ENCODE results near the gene GYPE. TPM values are rescaled to one million over a fixed set of nuclear protein-coding genes. Genes with fewer than 3 reads are reported as not detected.
"Not testable (repeated sequence)": the region's sequence is repeated elsewhere in the genome, so short reads cannot be mapped to it uniquely, and the experiment has no call there.

The GYPE gene
- polyA plus RNA-seq, 1 donor: 4.2 TPM

GRCh38 chr4:143870523-143871268 is 34.7 kb downstream of the GYPE start:
- not testable (repeated sequence) for DNase-seq

DNA sequence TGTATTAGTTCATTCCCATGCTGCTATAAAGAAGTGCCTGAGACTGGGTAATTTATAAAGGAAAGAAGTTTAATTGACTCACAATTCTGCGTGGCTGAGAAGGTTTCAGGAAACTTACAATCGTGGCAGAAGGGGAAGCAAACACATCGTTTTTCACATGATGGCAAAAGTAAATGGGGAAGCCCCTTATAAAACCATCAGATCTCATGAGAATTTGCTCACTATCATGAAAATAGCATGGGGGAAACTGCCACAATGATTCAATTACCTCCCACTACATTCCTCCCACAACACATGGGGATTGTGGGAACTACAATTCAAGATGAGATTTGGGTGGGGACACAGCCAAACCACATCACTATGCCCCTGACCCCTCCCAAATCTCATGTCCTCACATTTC is 35.4 kb downstream of the GYPE start:
- DNase-seq: not testable (repeated sequence)

DNA sequence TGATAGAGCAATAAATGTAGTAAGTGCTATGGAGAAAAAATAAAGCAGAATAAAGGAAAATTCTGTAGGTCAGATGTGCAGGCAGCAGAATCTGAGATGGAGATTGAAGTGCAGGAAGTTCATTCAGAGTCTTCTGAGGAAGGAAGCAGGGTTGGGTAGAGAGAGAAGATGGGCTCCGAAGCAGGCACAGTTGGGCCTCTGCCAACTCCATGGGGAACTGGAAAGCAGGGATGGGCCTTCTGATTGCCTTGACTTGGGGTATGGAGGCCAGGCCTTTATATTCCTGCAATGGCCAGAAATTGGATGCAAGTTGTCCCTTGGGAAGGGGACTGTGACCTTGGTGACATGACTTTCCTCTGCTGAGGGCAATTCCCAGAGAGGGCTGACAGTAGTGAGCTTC is 42.6 kb downstream of the GYPE start:
- not testable (repeated sequence) for DNase-seq

GRCh38 chr4:143858456-143858855 is 46.9 kb downstream of the GYPE start:
- no peak for DNase-seq

GRCh38 chr4:143857391-143858336 is 47.7 kb downstream of the GYPE start:
- DNase-seq: not testable (repeated sequence)

GRCh38 chr4:143856017-143856557 is 49.3 kb downstream of the GYPE start:
- DNase-seq: not testable (repeated sequence)

DNA sequence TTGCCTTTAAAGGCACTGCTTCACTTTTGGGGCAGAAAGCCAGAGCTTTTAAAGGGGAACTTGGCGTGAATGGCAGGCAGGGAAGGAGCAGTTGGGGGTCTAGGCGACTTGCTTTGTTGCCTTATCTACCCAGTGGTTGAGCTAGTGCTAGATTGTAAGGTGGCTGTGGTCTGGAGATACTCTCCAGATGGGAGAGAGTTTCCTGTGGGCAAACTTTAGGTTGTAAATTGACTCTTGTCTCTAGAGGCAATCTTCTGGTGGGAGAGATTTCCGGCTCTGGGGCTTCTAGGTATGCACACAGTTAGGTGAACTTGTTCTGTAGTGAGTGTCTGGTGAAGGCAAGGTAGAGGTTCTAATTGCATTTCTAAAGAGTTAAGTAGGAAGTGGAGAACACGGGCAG is 50.7 kb downstream of the GYPE start:
- DNase-seq: not testable (repeated sequence)

DNA sequence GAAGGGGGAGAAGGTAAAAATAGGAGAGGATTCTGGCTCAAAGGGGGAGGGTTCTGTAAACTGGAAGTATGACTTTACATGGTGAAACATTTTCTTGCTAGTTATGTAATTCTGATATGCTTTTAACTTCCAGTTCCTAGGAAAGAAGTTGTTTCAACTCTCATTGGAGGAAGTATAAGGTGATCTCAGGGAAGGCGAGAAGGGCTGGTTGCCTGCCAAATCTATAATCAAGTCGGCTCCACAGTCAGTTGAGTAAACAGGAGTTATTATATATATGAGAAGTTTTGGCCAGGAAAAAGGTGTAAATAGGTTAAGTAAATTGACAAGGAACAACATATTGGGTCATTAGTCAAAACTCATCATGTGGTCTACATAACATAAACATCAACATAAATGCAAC is 56.1 kb downstream of the GYPE start:
- not testable (repeated sequence) for DNase-seq

DNA sequence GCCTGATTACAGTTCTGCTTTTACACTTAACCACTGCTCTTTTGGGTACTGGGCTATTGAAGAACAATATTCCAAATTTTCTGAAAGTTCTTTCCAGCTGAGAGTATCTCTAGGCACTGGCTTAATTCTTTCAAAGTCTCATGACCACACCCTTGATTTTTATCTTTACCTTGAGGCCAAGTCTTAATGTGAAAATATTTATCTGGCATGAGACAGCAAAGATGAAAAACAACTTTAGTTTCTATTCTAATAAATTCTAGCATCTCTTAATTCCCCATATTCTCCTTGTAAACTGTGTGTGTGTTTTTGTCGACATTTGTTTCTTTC is 61.9 kb downstream of the GYPE start:
- not testable (repeated sequence) for DNase-seq

GRCh38 chr4:143842624-143843505 is 62.5 kb downstream of the GYPE start:
- DNase-seq: not testable (repeated sequence)

GRCh38 chr4:143839413-143839812 is 65.9 kb downstream of the GYPE start:
- not testable (repeated sequence) for DNase-seq

GRCh38 chr4:143834196-143834595 is 71.2 kb downstream of the GYPE start:
- not testable (repeated sequence) for DNase-seq

GRCh38 chr4:143833676-143834075 is 71.7 kb downstream of the GYPE start:
- not testable (repeated sequence) for DNase-seq

- DNase-seq: not testable (repeated sequence)
Observed at GRCh38 chr4:143830576-143830975, 74.8 kb downstream of the GYPE start.

DNA sequence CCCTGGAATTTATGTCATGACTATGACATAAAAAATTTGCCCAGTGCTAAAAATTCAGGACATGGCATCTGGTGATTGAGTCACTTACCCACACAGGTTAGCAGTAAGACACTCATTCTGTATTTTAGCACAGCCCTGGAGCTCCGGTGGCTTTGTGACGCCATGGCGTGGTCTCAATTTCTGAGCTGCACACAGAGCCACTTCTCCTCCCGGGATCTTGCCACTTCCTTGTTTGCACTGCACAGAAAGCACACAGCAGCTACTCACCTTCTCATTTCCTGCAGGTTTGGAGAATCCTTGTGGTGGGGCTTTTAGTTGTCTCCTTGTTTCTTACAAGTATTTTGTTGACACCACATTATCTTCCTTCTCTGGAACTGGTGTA is 76.1 kb downstream of the GYPE start:
- not testable (repeated sequence) for DNase-seq

Other genes starting within 250 kb of the GYPE start
- gene FREM3, start 204.9 kb downstream of the GYPE start, polyA plus RNA-seq (ENCODE audit: insufficient read length): 0.13 TPM
- gene GYPB, start 113.8 kb upstream of the GYPE start, polyA plus RNA-seq (ENCODE audit: insufficient read length): 1.7 TPM
- 2.7 TPM for gene GYPA, start 235.2 kb upstream of the GYPE start, polyA plus RNA-seq (ENCODE audit: insufficient read length)